ENCODE data around the gene PCSK6.
"Not testable (repeated sequence)": the region's sequence is repeated elsewhere in the genome, so short reads cannot be mapped to it uniquely, and the experiment has no call there.

Gene PCSK6

DNA sequence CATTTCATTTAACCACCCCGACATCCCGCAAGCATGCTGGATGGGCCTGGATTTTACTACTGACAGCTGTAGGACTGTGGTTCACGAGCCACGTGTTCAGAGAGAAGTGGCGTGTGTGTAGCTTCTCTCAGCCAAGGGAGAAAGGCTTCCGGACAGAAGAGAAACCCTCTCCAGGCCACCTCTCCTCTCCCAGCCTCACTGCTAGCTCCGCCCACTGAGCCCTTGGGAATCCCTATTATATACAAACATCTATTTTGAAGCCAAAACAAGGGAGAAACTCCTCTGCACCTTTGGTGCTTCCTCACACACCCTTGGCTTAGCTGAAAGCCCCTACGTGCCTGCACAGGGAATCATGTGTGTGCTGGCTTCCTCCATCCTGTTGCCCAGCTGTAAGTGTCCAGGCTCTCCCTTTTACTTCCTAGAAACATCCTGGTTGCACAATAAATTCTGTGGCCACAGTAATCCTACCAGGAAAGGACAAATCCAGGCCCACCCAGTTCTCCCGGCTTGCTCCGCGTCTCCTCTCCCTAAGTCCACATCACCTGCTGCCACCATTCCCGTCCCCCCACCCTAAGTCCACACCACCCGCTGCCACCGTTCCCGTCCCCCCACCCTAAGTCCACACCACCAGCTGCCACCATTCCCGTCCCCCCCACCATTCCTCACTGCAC lies 30.5 kb downstream of the PCSK6 start:
- no peak for DNase-seq

DNA sequence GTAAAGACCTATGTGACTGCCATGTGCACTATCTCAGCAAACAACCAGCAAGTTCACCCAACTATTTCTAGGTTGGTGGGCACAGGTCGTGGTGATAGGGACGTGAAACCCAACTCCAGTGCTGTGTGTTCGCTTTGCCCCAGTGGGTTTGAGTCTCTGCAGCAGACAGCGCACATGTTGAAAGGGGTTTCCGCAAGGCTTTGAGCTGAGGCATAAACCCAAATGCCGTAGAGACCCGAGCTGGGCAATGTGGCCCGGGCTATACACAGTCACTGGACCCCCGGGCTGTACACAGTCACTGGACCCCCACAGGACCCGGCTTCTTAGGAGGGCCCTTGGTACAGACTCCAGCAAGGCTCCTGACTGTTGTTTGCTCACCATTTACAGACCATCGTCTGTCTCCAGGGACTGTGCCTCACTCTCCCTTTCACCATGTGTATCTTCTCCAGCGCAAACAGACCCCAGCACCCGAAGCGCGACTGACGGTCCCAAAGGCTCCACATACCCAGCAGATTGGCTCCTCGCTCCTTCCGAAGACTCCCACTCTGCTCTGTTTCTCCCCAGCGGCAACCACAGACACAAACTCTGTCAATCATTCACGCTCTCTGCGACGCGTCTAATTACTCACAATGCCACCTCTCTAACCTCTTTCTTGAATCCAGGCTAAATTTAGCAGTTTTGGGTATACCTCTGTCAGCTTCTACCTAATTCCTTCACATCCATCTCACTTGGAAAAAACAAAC lies 31.2 kb downstream of the PCSK6 start:
- DNase-seq: no peak

DNA sequence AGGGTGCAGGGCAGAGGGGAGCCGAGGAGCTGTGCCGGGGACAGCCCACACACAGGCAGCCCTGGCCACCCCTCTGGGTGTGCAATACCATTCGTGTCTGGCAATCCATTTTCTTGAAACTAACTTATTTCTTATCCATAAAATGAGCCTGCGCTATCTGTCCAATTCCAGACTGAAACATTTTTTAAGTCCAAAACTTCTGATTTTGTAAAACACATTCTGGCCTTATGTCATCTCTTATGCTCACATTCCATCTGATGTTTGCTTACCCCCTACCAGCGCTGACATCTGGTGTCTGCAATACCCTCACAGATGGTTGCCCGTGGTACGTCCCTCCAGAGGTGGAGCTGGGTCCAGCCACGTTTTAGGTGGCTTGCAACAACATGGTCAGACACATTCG lies 31.8 kb downstream of the PCSK6 start:
- DNase-seq: no peak

DNA sequence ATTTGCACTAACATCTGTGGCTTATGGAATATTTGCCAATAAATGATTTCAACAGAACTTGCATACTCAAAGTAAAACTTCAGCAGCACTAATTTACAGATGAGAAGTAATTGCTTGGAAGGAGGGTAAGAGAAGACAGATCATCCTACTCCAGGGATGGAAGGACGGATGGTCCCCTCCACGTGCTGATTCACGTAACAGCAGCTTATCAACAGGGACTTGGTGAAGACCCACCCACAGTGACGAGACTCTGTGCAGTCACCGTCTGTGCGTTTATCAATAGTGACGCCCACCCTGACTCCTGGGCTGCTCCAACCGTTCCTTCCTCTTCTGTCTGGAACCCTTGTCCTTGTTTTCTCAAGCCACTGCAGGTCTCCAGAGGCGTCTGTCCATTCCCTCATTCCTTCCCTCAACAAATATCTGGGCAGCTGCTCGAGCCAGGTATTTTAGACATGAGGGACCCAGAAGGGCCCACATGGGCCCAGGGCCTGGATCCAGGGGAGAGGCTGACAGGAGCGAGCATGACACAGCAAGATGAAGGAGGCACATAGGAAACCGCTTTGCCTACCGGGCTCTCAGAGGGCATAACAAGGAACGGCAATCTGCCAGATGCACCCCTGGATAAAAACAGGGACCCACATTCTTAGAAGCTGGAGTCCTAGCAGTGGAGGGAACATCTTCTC lies 33.3 kb downstream of the PCSK6 start:
- no peak for DNase-seq

DNA sequence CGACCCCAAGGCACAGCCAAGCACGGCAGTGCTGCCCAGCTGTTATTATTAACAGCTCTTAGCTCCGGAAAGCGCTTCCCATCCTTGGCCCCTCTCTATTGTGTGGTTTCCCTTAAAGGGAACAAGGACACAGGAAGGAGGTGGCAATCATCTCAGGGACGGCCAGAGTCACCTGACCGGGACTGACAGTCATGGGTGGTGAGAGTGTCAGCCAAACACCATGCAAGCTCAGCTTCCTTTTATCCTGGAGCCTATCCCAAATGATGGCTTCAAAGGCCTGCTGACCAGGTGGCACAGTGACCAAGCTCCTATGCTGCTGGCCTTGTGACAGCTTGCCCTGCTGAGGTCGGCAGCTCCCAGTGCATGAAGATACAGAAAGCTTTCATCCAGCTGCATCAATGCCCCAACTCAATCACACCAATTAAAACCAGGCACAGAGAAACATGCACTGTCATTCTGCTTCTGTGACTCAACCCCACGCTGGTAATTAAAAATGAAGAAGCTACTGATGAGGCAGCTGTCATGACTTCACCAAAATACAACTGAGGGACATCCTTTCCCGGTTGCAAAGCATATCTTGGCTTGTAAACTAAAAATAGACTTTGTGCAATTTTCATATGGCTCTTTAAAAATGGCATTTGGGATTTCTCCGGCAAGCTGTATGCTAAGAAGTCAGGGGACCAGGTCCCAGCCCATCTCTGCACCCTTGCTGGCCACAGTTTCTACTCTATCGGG lies 34.0 kb downstream of the PCSK6 start:
- no peak for DNase-seq

DNA sequence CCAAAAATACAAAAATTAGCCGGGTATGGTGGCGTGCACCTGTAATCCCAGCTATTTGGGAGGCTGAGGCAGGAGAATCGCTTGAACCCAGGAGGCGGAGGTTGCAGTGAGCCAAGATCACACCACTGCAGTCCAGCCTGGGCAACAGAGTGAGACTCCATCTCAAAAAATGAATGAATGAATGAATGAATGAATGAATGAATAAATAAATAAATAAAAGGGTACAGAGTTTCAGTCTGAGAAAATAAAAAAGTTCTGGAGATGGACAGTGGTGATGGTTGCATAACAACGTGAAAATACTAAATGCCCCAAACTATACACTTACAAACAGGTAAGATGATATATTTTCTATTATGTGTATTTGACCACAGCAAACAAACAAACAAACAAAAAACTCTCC lies 34.7 kb downstream of the PCSK6 start:
- DNase-seq: not testable (repeated sequence)

DNA sequence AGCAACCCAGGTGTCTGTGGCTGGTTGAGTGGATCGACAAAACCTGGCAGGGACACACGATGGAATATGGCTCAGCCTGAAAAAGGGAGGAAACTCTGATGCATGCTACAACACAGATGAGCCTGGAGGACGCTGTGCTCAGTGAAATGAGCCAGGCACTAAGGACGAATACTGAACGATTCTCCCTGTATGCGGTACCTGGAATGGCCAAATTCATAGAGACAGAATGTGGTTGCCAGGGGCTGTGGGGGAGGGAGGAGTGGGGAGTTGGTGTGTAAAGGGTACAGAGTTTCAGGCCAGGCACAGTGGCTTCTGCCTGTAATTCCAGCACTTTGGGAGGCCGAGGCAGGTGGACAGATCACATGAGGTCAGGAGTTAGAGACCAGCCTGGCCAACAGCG lies 35.1 kb downstream of the PCSK6 start:
- DNase-seq: no peak

DNA sequence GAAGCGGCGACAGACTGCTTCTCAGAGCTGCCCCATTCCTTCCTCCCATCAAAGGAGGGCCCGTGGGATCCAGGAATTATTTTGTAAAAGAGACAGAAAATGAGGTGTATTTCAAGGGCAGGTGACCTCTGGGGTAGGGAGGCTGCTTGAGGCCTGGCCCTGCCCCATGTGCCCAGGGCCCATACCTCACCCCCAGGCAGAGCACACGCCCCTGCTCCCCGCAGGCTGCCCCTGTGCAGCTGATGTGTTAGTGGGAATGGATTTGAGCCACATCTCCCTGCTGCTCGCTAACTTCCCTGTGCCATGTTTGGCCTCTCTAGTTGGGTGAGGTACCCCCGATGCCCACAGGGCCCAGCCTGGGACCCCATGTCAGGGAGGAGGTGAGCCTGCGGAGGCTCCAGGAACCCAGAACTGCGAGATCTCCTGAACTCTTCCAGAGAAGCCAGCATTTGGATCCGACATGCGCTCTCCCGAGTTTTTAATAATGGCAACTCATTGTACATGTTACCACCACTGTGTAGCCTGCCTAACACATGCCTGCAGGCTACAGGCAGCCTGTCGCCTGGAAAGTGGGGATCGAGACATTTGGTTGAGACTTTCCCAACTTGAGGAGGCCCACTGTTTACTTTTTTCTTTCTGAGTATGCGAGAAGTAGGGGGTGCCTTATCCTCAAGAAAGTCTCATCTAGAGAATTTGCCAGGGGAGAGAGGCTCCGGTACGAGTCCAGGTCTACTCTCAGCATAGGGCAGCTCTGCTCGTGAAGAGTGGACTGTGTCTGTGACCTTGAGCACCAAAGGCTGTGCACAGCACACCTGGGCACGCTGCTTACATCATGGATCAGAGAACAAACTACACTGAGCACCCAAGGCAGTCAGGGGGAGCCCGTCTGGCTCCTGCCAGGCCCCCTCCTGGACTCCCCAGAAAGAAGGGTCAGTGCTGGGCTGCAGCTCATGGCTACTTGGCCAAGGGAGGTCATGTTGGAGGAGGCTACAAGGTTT lies 36.1 kb downstream of the PCSK6 start:
- no peak for DNase-seq

DNA sequence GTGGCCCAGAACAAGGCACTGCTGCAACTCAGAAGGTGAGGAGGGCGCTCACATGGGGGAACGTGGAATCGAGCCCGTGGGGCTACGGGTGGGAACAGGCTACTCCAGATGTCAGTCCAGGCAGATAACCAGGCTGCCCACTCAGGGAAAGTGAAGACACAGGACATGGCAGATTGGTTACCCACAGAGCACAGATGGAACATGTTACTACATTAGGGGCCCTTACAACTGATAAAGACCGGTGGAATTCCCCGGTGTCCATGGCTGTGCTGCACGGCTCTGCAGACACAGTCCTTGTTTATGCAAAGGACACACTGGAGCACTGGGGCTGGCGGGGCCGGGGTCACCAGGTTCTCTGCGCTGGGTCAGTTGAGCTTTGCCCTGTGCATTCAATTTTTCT lies 36.9 kb downstream of the PCSK6 start:
- DNase-seq: no peak

DNA sequence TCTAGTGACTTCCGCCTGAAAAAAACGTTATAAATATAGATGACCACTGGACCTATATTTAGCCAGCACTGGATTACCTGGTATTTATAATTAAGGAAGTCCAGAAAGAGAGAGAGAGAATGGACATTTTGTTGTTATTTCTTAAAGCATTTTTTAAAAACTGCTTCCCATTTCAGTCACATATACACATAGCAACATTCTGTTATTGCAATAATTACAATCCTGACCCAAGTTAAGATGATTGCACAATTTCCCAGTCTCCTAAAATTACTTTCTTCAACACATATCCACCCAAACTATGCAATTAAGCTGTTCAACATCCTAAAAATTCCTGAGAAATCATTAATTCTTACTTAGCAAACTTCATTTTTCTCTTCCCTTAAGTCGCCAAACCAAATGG lies 37.7 kb downstream of the PCSK6 start:
- DNase-seq: no peak

DNA sequence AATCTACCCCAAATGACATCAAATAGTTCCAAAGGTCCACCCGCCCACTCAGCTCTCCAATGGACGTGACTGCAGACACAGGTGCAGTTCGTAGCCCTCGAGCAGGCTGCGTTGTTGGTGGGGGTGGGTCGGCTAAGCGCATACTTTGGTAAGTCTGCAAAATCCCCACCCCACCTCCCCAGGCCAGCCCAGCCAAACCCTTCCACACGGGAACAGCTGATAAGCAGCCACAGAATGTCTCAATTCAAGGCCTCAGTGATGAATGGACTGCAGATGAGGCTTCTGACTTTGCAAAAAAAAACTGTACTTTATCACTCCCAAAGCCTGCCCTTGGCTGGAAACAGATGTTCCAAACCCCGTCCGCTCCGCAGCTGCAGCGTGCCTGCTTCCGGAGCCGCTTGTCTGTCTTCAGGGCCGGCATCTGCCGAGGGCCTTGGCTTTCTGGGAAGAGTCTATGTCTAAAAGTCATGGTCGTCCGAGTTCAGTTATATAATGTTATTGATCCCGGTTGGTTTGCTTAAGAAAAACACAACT lies 38.2 kb downstream of the PCSK6 start:
- DNase-seq: no peak

DNA sequence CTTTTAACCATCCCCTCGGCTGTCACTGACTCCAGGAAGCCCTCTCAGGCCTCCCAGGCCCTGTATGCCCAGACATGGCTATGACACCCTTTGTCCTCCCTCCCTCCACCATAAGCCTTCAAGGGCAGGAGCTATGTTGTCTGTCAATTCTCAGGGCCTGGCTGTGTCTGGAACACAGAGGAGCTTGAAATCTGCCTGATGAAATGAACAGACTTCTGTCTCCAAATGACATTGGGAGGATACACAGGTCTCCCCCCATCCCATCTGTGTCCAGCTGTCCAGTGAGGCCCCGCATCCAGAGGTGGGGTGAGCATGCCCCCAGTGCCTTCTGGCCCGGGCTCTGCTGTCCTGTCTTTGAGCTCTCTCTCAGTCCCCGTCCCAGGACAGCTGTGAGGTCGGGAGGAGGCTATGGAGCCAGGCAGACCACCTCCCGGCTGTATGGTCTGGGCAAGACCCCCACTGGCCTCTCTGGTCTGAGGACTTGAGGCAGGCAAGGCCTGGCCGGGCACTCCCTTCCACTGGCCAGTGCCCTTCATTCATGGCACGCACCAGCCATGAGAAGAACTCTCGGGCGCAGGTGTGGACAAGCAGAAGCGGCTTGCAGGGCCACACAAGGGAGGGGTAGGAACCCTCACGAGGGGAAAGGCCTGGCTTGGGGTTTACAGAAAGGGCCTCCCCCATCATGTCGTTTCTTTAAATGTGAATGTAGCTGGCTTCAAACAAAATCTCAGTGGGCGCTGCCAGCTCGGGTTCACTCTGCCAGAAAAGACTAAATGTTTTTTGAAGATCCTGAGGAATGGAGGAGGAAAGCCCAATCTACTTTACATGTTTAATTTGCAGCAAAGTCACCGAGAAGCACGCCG lies 38.9 kb downstream of the PCSK6 start:
- no peak for DNase-seq

DNA sequence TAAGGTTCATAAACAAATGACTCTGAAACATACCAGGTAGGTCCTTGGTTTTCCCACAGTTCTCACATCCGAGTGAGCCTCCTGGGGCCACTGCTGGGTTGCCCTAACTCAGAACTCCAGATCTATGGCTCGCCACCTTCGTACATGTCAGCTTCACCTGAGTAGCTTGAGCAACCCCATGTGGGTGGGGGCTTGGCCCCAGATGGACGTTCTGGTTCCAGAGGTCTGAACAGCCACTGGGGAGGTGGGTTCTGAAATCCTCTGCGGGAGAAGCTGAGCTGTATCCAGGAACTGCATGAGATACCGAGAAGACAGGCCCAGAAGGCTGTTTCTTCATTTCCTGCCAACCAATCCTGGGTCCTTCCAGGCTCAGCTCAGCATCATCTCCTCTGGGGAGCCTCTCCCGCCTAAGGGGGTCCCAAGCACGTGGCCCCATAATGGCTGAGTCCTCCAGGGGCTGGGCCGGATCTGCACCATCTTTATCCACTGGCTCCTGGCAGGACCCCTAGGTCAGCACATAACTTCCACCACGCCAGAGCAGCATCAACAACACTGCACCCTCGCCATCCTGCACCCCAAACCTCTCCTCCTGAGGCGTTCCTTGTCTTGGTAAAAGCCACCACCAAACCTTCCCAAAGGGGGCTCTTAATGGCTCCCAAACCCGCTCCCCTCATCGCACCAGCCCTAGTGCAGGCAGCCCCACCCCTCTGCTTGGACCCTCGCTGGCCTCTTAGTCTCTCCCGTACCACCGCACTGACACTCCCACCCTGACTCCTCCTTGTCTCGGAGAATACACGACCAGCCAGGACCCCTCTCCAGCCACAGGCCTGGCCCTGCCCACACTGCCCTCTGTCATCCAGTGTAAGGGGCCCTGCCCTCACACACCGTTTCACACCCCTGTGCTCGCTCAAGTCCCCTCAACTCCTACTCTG lies 39.8 kb downstream of the PCSK6 start:
- no peak for DNase-seq

DNA sequence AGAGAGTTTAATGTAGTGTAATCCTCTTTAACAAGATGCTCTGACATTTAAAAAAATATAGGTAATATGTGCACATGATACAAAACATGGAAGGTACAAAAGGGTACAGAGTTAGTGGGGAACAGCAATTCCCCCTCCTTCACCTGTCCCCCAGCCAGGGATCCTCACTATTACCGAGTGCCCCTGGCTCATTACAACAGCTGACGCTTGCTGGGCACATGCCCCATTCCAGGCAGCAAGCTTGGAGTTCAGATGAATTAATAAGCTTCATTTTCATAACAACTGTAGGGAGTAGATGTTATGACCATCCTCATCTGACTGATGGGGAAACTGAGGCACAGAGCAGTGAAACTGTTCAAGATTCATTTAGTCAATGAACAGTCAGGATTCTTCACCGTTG lies 41.2 kb downstream of the PCSK6 start:
- DNase-seq: no peak

DNA sequence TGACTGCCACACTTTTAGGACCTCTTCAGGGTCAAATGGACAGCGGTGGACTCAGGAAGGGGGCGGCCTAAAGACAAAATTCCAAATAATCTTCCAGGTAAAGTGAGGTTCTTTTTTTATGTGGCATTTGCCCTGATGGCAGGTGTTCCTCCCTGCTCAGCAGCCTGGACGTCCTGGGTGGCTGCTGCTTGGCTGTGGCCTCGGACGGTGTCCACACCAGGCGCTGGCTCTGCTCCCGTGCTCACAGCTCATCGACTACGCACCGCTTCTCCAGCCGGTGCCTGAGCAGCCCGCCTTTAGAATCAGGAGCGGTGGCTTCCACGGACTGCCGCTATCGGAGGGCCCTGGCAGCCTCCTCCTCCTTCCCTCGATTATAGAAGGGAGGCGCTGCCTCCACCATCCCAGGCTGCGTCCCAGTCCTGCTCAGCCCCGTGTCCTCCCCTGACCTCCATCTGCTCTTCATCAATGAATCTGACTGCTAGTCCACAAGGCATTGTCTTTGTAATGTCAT lies 41.9 kb downstream of the PCSK6 start:
- no peak for DNase-seq

DNA sequence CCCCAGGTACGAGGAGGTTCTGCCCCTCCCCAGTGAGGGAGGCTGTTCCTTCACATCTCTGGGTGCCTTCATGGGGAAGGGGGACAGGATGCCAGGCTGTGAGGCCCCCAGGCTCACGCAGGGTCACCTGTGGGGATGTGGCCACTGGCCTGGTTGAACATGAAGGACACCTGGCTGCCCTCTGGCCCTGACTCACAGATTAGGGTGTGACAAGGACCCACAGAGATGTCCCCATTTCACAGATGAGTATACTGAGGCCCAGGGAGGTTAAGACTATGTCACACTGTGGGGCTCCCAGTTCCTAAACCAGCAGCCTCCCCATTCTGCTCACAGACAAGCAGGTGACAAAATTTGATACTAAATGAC lies 42.4 kb downstream of the PCSK6 start:
- no peak for DNase-seq

DNA sequence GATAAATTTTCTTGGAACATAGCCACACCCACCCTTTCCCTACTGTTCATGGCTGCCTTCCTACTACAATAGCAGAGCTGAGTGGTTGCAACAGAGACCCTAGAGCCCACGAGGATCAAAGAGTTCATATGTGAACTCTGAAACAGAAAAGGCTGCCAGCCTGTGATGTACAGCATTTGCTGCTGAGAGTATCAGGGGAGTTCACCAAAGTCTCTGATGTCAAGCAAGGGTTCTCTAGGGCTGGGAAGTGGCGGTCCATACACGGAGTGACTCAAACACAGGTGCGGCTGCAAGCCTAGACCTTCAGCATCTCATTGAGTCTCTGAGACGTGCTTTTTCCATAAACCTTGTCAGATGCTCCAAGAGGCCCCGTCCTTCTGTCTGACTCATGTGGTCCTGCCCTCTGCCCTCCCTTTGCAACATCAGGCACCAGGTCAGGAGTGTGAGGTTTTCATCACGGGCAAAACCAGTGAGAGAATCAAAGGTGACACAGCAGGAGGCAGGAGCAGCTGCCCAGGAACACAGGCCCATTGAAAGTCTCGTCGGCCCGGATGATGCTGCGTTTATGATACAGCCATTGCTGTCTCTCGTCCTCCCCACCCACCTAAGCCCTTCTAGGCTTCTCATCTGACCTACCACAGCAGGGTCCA lies 42.9 kb downstream of the PCSK6 start:
- DNase-seq: no peak

DNA sequence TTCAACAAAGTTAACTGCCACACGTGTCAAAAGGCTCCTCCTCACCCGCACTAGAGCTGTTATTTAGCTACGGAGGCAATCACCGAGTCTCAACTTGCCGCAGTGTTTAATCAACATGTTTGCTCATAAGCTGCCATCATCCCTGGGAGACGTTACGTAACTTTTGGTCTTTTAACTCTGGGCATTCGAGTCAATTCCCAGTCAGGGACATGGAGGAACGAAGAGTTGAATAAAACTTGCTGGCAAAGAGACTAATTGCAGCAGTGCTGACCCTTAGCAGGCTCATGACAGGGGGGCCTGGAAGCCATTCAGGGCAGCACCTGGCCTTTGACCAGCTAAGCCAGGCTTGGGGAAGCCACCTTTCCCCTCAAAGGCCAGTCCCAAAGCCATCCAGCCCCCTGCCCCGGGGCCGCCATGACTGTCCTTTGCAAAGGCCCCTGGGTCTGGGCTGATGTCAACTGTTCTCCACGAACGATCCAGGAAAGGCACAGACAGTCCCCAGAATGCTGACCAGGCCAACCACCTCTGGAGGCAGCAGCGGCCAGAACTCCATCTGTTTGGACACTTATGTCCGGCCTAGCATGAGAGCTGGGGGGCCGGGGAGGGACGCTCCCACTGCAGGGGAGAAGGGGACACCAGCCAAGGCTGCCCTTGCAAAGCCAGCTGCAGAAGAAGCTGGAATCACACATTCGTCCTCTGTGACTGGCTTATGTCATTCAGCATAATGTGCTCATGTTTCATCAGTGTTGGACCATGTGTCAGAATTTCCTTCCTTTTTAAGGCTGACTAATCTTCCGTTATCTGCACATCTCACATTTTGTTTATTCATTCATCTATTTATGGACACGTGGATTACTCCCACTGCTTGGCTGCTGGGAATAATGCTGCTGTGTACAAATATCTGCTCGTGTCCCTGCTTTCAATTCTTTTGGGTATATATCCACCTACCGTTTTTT lies 43.7 kb downstream of the PCSK6 start:
- no peak for DNase-seq
